Left renal pelvis (tissue), 4 donors: ENCODE measurements around the gene PAM. TPM values are rescaled to one million over a fixed set of nuclear protein-coding genes. Genes with fewer than 3 reads are reported as not detected.
"Not testable (repeated sequence)": the region's sequence is repeated elsewhere in the genome, so short reads cannot be mapped to it uniquely, and the experiment has no call there.

Experiments used
- DNase-seq, 4 donors: peaks; one replicate each; pipeline ENCODE4 v3.0.0-alpha.2; 2013; ENCODE audit warnings: low read depth in 4 of 4, low spot score in 3 of 4
- polyA plus RNA-seq, 4 donors: library from polyadenylated mRNA; unstranded; fragments of 120-200 nt; gene quantifications; one replicate each; pipeline ENCODE4 v1.2.1, GENCODE V29; 2013; ENCODE audit not compliant: insufficient read length in 4 of 4

The PAM gene
- polyA plus RNA-seq, 4 donors: 182 to 323 (median 259) TPM

GRCh38 chr5:102775756-102776155, 20.7 kb downstream of the PAM start:
- DNase-seq: not testable (repeated sequence)

GRCh38 chr5:102777099-102777498, 22.0 kb downstream of the PAM start:
- no peak for DNase-seq

GRCh38 chr5:102778478-102778877, 23.4 kb downstream of the PAM start:
- DNase-seq: no peak

- no peak for DNase-seq
Measured at GRCh38 chr5:102781359-102781758, 26.3 kb downstream of the PAM start.

GRCh38 chr5:102781786-102782185, 26.7 kb downstream of the PAM start:
- DNase-seq: no peak

GRCh38 chr5:102782217-102782872, 27.2 kb downstream of the PAM start:
- no peak for DNase-seq

GRCh38 chr5:102787134-102787533, 32.0 kb downstream of the PAM start:
- no peak for DNase-seq

- no peak for DNase-seq
Measured at GRCh38 chr5:102788788-102789187, 33.7 kb downstream of the PAM start.

GRCh38 chr5:102789469-102789868, 34.4 kb downstream of the PAM start:
- DNase-seq: no peak

- DNase-seq: no peak
Measured at GRCh38 chr5:102790748-102791147, 35.6 kb downstream of the PAM start.

GRCh38 chr5:102792705-102793104, 37.6 kb downstream of the PAM start:
- DNase-seq: no peak

GRCh38 chr5:102794047-102794446, 38.9 kb downstream of the PAM start:
- DNase-seq: no peak

GRCh38 chr5:102794677-102795331, 39.7 kb downstream of the PAM start:
- DNase-seq: no peak

- no peak for DNase-seq
Measured at GRCh38 chr5:102795526-102795925, 40.4 kb downstream of the PAM start.

- DNase-seq: no peak
Measured at GRCh38 chr5:102796009-102796408, 40.9 kb downstream of the PAM start.

GRCh38 chr5:102796498-102796897, 41.4 kb downstream of the PAM start:
- no peak for DNase-seq

GRCh38 chr5:102797322-102797884, 42.3 kb downstream of the PAM start:
- no peak for DNase-seq

- no peak for DNase-seq
Measured at GRCh38 chr5:102798104-102798785, 43.1 kb downstream of the PAM start.

GRCh38 chr5:102799017-102799416, 43.9 kb downstream of the PAM start:
- DNase-seq: no peak

GRCh38 chr5:102800427-102800826, 45.3 kb downstream of the PAM start:
- no peak for DNase-seq

- DNase-seq: no peak
Measured at GRCh38 chr5:102801371-102801770, 46.3 kb downstream of the PAM start.
